Body of pancreas (tissue), 4 donors: ENCODE data around the gene ADAM17. TPM values are rescaled to one million over a fixed set of nuclear protein-coding genes. Genes with fewer than 3 reads are reported as not detected.

Source experiments
- ATAC-seq: fragments of 150-250 bp; one replicate; pipeline ENCODE4 v1.9.1; 2016
- DNase-seq, 4 donors: peaks; one replicate each; pipeline ENCODE4 v3.0.0-alpha.2; 2019
- H3K27ac ChIP-seq, 4 donors: fragments of 200-600 bp; sonication (generic); 1 replicate in 3 of 4; 2 replicates in 1 of 4; pipeline versions ENCODE4 v1.5.1 to v1.6.1; 2016 to 2019; ENCODE audit warnings: mild to moderate bottlenecking in 1 of 4, mixed read lengths in 1 of 4, moderate library complexity in 1 of 4
- H3K27me3 ChIP-seq, 2 donors: fragments of 200-600 bp; sonication (generic); one replicate each; pipeline ENCODE4 v1.6.0; 2016; ENCODE audit warnings: mild to moderate bottlenecking in 1 of 2
- H3K36me3 ChIP-seq, 2 donors: fragments of 200-600 bp; sonication (generic); replicated peaks in 1 of 2; 2 replicates each; pipeline ENCODE4 v1.5.1; 2016; ENCODE audit warnings: low read depth in 2 of 2; ENCODE audit not compliant: insufficient read depth in 1 of 2
- H3K4me1 ChIP-seq: fragments of 200-600 bp; sonication (generic); one replicate; pipeline ENCODE4 v1.6.0; 2016
- H3K4me3 ChIP-seq, 2 donors: fragments of 200-600 bp; sonication (generic); 1 replicate in 1 of 2; 2 replicates in 1 of 2; pipeline ENCODE4 v1.5.1; 2016 to 2019
- H3K9me3 ChIP-seq, 3 donors: fragments of 200-600 bp; sonication (generic); 1 replicate in 2 of 3; 2 replicates in 1 of 3; pipeline ENCODE4 v1.5.1; 2016
- POLR2A ChIP-seq, 3 donors: fragments of 450-650 bp; IDR thresholded peaks; one replicate each; pipeline ENCODE4 v1.6.1; 2016; ENCODE audit warnings: antibody characterized with exemption in 3 of 3, mild to moderate bottlenecking in 2 of 3
- WGBS, 2 donors: methylation state at CpG; one replicate each; pipeline ENCODE4 v1.1.5; 2017; 5-methylcytosine and 5-hydroxymethylcytosine counted together
- intact Hi-C: fragments of 100-400 bp; cut with DNase I; formaldehyde crosslinking; loops from one replicate; pipeline ENCODE4 v1.15.1; 2023
- total RNA-seq, 2 donors: library from RNA; depleted of rRNA; stranded (reverse); fragments of >200 nt; gene quantifications; one replicate each; pipeline ENCODE4 v1.1.0, GENCODE V29; 2016
- TF ChIP-seq, protein P1 (sequence below), 7 experiments: fragments of 450-650 bp in 4 of 7; fragments of 200-600 bp in 3 of 7; sonication (generic) in 3 of 7; IDR thresholded peaks; one replicate each; pipeline ENCODE4 v1.5.1; 2016 to 2019; ENCODE audit warnings: antibody characterized with exemption in 7 of 7

The ADAM17 gene
- total RNA-seq, 2 donors from 2014 or later, result 9.9 to 17.5 TPM

DNA sequence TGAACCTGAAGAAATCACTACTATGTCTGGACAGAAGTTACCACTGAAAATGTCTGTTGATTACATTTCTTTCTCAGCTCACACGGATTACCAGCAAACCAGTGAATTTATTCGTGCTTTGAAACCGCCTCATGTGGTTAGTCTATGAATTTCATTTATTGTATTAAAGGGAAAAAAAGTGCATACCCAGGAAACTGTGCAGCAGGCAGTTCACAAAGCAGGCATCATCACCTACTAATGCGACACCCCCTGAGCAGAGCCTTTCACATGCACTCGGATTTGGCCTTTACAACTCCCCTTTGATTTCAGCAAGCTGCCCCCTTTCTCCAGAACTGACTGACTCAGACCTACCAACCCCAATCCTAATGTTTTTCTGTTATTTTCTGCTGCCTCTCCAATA is 112.1 kb downstream of the ADAM17 start:
- ATAC-seq, result no peak
- Histone ChIP-seq H3K27ac (no peak overlapping the region), H3K27me3 (no peaks in the 10 kb centered on the region), H3K9me3 (no peaks in the 10 kb centered on the region), H3K4me1 (no peaks in the 10 kb centered on the region), H3K4me3 (no peak overlapping the region), H3K36me3 (peaks cover 0 to 5% of the 10 kb centered on the region in 2 donors)
- DNase-seq, result no peak
- WGBS, 2 donors, result 88 to 94% methylated on average over 5 of the region's 5 CpGs
- intact Hi-C loops, result no loop called here
- TF ChIP-seq POLR2A (IDR thresholded peaks at IDR 0.05), result no peak
- TF ChIP-seq, protein P1, sequence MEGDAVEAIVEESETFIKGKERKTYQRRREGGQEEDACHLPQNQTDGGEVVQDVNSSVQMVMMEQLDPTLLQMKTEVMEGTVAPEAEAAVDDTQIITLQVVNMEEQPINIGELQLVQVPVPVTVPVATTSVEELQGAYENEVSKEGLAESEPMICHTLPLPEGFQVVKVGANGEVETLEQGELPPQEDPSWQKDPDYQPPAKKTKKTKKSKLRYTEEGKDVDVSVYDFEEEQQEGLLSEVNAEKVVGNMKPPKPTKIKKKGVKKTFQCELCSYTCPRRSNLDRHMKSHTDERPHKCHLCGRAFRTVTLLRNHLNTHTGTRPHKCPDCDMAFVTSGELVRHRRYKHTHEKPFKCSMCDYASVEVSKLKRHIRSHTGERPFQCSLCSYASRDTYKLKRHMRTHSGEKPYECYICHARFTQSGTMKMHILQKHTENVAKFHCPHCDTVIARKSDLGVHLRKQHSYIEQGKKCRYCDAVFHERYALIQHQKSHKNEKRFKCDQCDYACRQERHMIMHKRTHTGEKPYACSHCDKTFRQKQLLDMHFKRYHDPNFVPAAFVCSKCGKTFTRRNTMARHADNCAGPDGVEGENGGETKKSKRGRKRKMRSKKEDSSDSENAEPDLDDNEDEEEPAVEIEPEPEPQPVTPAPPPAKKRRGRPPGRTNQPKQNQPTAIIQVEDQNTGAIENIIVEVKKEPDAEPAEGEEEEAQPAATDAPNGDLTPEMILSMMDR (IDR thresholded peaks at IDR 0.05), result no peak

DNA sequence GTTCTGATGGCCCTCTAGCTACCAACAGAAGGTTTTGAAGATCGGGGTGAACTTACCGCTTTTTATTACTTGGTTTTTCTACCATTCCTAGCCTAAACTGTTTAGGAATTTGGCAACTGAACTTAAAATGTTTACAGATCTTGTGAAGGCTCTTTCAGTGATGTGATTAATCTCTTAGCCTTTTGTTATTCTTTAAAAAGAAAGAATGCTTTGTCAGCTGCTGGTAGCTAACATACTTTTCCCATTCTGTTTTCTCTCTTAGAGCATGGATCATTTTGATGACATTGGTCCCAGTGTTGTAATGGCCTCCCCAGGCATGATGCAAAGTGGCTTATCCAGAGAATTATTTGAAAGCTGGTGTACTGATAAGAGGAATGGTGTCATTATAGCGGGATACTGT is 114.1 kb downstream of the ADAM17 start:
- no peak overlapping the region for H3K27ac ChIP-seq
- no peak overlapping the region for H3K4me3 ChIP-seq
- intact Hi-C loops, result no loop called here
- TF ChIP-seq POLR2A (IDR thresholded peaks at IDR 0.05), result no peak
- TF ChIP-seq, protein P1 (IDR thresholded peaks at IDR 0.05), result no peak
- no peaks in the 10 kb centered on the region for H3K4me1 ChIP-seq
- ATAC-seq (no peak), DNase-seq (no peak)
- no peaks in the 10 kb centered on the region for H3K27me3 ChIP-seq
- H3K36me3 ChIP-seq, result peaks cover 0 to 8% of the 10 kb centered on the region in 2 donors
- no peaks in the 10 kb centered on the region for H3K9me3 ChIP-seq
- WGBS, 2 donors, result 37 to 50% methylated on average over 3 of the region's 3 CpGs

DNA sequence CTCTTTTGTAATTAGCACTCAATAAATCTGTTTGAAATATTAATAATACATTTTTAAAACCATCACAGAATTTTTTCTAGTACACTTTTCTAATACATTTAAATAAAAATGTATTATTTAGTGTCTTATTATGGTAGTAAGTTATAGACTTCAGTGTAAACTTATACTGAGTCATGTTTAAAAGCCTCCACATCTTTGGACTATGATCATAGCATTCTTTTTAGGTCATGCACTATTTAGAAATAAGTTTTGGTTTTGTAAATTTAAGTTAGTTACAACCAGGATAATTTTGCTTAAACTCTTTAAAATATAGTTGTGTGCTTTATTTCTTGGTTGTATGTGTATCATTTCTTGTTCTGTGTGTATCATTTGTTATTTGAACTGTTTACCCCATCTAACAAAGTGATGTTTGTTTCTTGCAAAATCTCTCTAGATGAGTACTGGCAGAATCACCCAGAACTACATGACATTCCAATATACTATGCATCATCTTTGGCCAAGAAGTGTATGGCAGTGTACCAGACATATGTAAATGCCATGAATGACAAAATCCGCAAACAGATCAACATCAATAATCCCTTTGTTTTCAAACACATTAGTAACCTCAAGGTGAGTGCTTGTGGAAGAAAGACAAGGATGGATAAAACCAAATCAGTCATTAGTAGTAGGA is 115.4 kb downstream of the ADAM17 start:
- WGBS, 2 donors, result 71 to 89% methylated on average over 1 of the region's 1 CpG
- Histone ChIP-seq H3K27me3 (no peaks in the 10 kb centered on the region), H3K4me1 (no peaks in the 10 kb centered on the region), H3K4me3 (no peak overlapping the region), H3K27ac (no peak overlapping the region), H3K36me3 (peaks cover 0 to 8% of the 10 kb centered on the region in 2 donors), H3K9me3 (no peaks in the 10 kb centered on the region)
- DNase-seq (no peak), ATAC-seq (no peak)
- intact Hi-C loops, result no loop called here
- TF ChIP-seq POLR2A (IDR thresholded peaks at IDR 0.05), result no peak
- TF ChIP-seq, protein P1 (IDR thresholded peaks at IDR 0.05), result no peak

DNA sequence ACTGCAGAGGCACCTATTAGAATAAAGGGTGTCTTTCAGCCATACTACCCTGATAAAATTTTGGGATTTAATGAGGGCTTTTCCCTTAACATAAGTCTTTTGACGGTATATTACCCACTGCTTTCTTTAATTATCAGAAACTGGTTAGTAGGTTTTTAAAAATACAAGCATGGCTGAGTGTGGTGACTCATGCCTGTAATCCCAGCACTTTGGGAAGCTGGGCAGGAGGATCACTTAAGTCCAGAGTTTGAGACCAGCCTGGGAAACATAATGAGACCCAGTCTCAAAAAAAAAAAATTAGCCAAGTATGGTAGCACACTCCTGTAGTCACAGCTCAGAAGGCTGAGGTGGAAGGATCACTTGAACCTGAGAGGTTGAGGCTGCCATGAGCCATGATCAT is 116.1 kb downstream of the ADAM17 start:
- Histone ChIP-seq H3K4me1 (no peaks in the 10 kb centered on the region), H3K36me3 (peaks cover 0 to 8% of the 10 kb centered on the region in 2 donors), H3K27me3 (no peaks in the 10 kb centered on the region), H3K9me3 (no peaks in the 10 kb centered on the region), H3K27ac (no peak overlapping the region), H3K4me3 (no peak overlapping the region)
- ATAC-seq (no peak), DNase-seq (no peak)
- 93 to 100% methylated on average over 1 of the region's 1 CpG for WGBS, 2 donors
- intact Hi-C loops, result no loop called here
- TF ChIP-seq, protein P1 (IDR thresholded peaks at IDR 0.05), result no peak
- TF ChIP-seq POLR2A (IDR thresholded peaks at IDR 0.05), result no peak

Other genes starting within 250 kb of the ADAM17 start
- gene ITGB1BP1, start 132.3 kb downstream of the ADAM17 start, total RNA-seq, result 10 to 100 TPM; 16.6 to 28.3 TPM
- gene CPSF3, start 132.2 kb downstream of the ADAM17 start, total RNA-seq, result 10 to 100 TPM; 11.2 to 84.0 TPM
- 10 to 100 TPM; 10.2 to 25.4 TPM for gene IAH1, start 81.3 kb downstream of the ADAM17 start, total RNA-seq
- 100 to 1,000 TPM in 1 of 2 donors, 10 to 100 TPM in 1; 69.2 to 132 TPM for gene YWHAQ, start 75.2 kb upstream of the ADAM17 start, total RNA-seq